ENCODE measurements around the gene KRTDAP. TPM values are rescaled to one million over a fixed set of nuclear protein-coding genes. Genes with fewer than 3 reads are reported as not detected.

KRTDAP gene, protein sequence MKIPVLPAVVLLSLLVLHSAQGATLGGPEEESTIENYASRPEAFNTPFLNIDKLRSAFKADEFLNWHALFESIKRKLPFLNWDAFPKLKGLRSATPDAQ
- polyA plus RNA-seq (2013, experiment 1 of 2): not detected
- 0.12 TPM for polyA plus RNA-seq (2013, experiment 2 of 2)

- no peak for DNase-seq
- 72% methylated on average over 9 of the region's 9 CpGs for WGBS
These were observed at the start of gene KRTDAP for GRCh38 chr19:35490364-35490763. TSS of gene KRTDAP (minus strand) at chr19:35490464. CDS start at chr19:35490442, 22 bp downstream.

GRCh38 chr19:35539850-35540249 is 49.6 kb upstream of the KRTDAP start:
- Histone ChIP-seq H3K23ac (ENCODE audit: low read length in 2 of 2) (no peak overlapping the region), H3K36me3 (ENCODE audit: control insufficient read depth in 1 of 2, insufficient read depth in 2 of 2, low read depth in 1 of 2, low read length in 2 of 2) (peaks cover 20 to 28% of the 10 kb centered on the region in 2 experiments), H3K27ac (ENCODE audit: low read length, poor library complexity, severe bottlenecking) (no peak overlapping the region), H3K79me1 (replicated peaks; ENCODE audit: low read length, poor library complexity, severe bottlenecking) (peaks cover 16% of the 10 kb centered on the region), H4K8ac (ENCODE audit: low read length) (no peak overlapping the region), H3K27me3 (ENCODE audit: control insufficient read depth in 1 of 2, insufficient read depth in 1 of 2, low read length in 2 of 2) (peaks cover 0 to 3% of the 10 kb centered on the region in 2 experiments), H3K9ac (ENCODE audit: low read length) (no peak overlapping the region), H3K4ac (ENCODE audit: low read depth in 1 of 2, low read length in 2 of 2) (no peak overlapping the region), H3K4me2 (ENCODE audit: low read length, poor library complexity, severe bottlenecking) (no peak overlapping the region), H2BK12ac (ENCODE audit: low read length in 2 of 2) (no peak overlapping the region), H2BK5ac (ENCODE audit: low read depth, low read length, poor library complexity, severe bottlenecking) (no peak overlapping the region), H3K4me3 (ENCODE audit: insufficient read depth in 1 of 2, low read depth in 1 of 2, low read length in 2 of 2) (no peak overlapping the region), H3K9me3 (ENCODE audit: control insufficient read depth, low read length) (no peaks in the 10 kb centered on the region), H3K18ac (ENCODE audit: low read depth in 1 of 2, low read length in 2 of 2) (no peak overlapping the region), H2AK5ac (ENCODE audit: low read length, severe bottlenecking) (no peak overlapping the region), H4K91ac (ENCODE audit: low read length) (no peak overlapping the region), H3K4me1 (ENCODE audit: control insufficient read depth, insufficient read depth, low read depth, low read length) (peaks cover 9% of the 10 kb centered on the region), H2BK15ac (ENCODE audit: low read depth, poor library complexity, severe bottlenecking) (no peak overlapping the region), H3K14ac (ENCODE audit: low read length in 2 of 2) (no peak overlapping the region), H2AFZ (ENCODE audit: low read depth, low read length) (no peak overlapping the region), H2BK120ac (ENCODE audit: low read depth, low read length) (no peak overlapping the region)
- no peak for DNase-seq
- WGBS: 97% methylated on average over 12 of the region's 12 CpGs

More at GRCh38 chr19:35490364-35490763, at the start of gene KRTDAP:
- Histone ChIP-seq H3K14ac (ENCODE audit: low read length in 2 of 2) (no peak within 1 kb of the TSS), H2BK5ac (ENCODE audit: low read depth, low read length, poor library complexity, severe bottlenecking) (no peak within 1 kb of the TSS), H3K4me3 (ENCODE audit: insufficient read depth in 1 of 2, low read depth in 1 of 2, low read length in 2 of 2) (no peak within 1 kb of the TSS), H3K9me3 (ENCODE audit: control insufficient read depth, low read length) (no peaks in the 10 kb centered on the region), H4K91ac (ENCODE audit: low read length) (no peak within 1 kb of the TSS), H3K23ac (ENCODE audit: low read length in 2 of 2) (no peak within 1 kb of the TSS), H3K36me3 (ENCODE audit: control insufficient read depth in 1 of 2, insufficient read depth in 2 of 2, low read depth in 1 of 2, low read length in 2 of 2) (no peaks in the 10 kb centered on the region), H3K27me3 (ENCODE audit: control insufficient read depth in 1 of 2, insufficient read depth in 1 of 2, low read length in 2 of 2) (peaks cover 29 to 93% of the 10 kb centered on the region in 2 experiments), H3K79me1 (replicated peaks; ENCODE audit: low read length, poor library complexity, severe bottlenecking) (no peaks in the 10 kb centered on the region), H3K9ac (ENCODE audit: low read length) (no peak within 1 kb of the TSS), H4K8ac (ENCODE audit: low read length) (no peak within 1 kb of the TSS), H3K27ac (ENCODE audit: low read length, poor library complexity, severe bottlenecking) (no peak within 1 kb of the TSS), H3K4ac (ENCODE audit: low read depth in 1 of 2, low read length in 2 of 2) (no peak within 1 kb of the TSS), H3K4me2 (ENCODE audit: low read length, poor library complexity, severe bottlenecking) (no peak within 1 kb of the TSS), H2AFZ (ENCODE audit: low read depth, low read length) (no peak within 1 kb of the TSS), H2BK120ac (ENCODE audit: low read depth, low read length) (no peak within 1 kb of the TSS), H2BK15ac (ENCODE audit: low read depth, poor library complexity, severe bottlenecking) (no peak within 1 kb of the TSS), H3K18ac (ENCODE audit: low read depth in 1 of 2, low read length in 2 of 2) (no peak within 1 kb of the TSS), H2BK12ac (ENCODE audit: low read length in 2 of 2) (no peak within 1 kb of the TSS), H2AK5ac (ENCODE audit: low read length, severe bottlenecking) (no peak within 1 kb of the TSS), H3K4me1 (ENCODE audit: control insufficient read depth, insufficient read depth, low read depth, low read length) (peaks cover 4% of the 10 kb centered on the region)

DNA sequence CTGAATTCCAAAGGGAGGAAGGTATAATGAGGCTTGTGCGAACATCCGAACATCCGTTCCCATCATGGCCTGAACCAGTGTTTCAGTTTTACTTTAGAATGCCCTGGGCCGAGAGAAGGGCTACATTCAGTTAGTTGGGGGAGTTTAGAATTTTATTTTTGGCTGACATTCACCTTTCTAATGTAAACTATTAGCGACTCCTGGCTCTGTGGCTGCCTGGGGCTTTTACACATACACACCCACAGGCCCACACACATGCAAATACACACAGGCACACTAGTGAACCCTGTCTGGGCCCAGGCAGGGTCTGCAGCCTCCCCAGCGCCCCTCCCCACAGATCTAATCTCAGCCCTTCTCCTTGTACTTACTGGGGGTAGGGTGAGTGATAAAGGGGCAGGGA is 49.0 kb upstream of the KRTDAP start:
- Histone ChIP-seq H2BK120ac (ENCODE audit: low read depth, low read length) (no peak overlapping the region), H2BK15ac (ENCODE audit: low read depth, poor library complexity, severe bottlenecking) (no peak overlapping the region), H3K4me3 (ENCODE audit: insufficient read depth in 1 of 2, low read depth in 1 of 2, low read length in 2 of 2) (no peak overlapping the region), H3K36me3 (ENCODE audit: control insufficient read depth in 1 of 2, insufficient read depth in 2 of 2, low read depth in 1 of 2, low read length in 2 of 2) (peaks cover 20 to 28% of the 10 kb centered on the region in 2 experiments), H3K18ac (ENCODE audit: low read depth in 1 of 2, low read length in 2 of 2) (no peak overlapping the region), H3K4me2 (ENCODE audit: low read length, poor library complexity, severe bottlenecking) (no peak overlapping the region), H2BK5ac (ENCODE audit: low read depth, low read length, poor library complexity, severe bottlenecking) (no peak overlapping the region), H3K9ac (ENCODE audit: low read length) (no peak overlapping the region), H3K27ac (ENCODE audit: low read length, poor library complexity, severe bottlenecking) (no peak overlapping the region), H2AK5ac (ENCODE audit: low read length, severe bottlenecking) (no peak overlapping the region), H3K79me1 (replicated peaks; ENCODE audit: low read length, poor library complexity, severe bottlenecking) (peaks cover 10% of the 10 kb centered on the region), H3K4ac (ENCODE audit: low read depth in 1 of 2, low read length in 2 of 2) (no peak overlapping the region), H2BK12ac (ENCODE audit: low read length in 2 of 2) (no peak overlapping the region), H3K4me1 (ENCODE audit: control insufficient read depth, insufficient read depth, low read depth, low read length) (peaks cover 5% of the 10 kb centered on the region), H3K9me3 (ENCODE audit: control insufficient read depth, low read length) (no peaks in the 10 kb centered on the region), H2AFZ (ENCODE audit: low read depth, low read length) (no peak overlapping the region), H4K8ac (ENCODE audit: low read length) (no peak overlapping the region), H4K91ac (ENCODE audit: low read length) (no peak overlapping the region), H3K23ac (ENCODE audit: low read length in 2 of 2) (no peak overlapping the region), H3K27me3 (ENCODE audit: control insufficient read depth in 1 of 2, insufficient read depth in 1 of 2, low read length in 2 of 2) (peaks cover under 1 to 8% of the 10 kb centered on the region in 2 experiments), H3K14ac (ENCODE audit: low read length in 2 of 2) (no peak overlapping the region)
- WGBS: 84% methylated on average over 4 of the region's 6 CpGs
- no peak for DNase-seq

DNA sequence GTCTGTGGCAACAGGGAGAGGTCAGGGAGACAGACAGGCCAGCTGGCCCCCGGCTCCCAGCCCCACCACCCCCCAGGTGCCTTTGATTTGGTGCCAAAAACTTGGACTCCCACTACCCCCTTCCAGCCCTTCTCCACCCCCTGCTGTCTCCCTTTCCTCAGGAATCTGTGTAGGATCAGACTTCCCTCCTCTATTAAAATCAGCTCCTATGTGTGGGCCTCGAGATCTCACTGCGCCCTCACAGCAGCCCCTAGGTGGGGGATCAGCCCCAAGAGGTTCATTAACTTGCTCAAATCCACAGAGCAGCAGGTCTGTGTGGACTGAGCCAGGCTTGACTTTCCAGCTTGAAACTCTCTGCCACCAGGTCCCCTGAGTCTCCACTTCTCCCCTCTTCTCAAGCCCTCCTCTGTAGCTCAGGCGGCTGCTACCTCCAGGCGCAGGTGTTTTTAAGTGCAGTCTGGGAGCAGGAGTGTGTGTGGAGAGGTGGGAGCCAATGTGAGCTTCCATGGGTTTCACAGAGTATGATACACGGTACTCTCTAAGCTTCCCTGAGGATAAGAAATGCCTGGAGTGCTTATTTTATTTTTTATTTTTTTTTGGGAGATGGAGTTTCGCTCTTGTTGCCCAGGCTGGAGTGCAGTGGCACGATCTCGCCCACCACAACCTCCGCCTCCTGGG is 44.7 kb upstream of the KRTDAP start:
- Histone ChIP-seq H3K79me1 (replicated peaks; ENCODE audit: low read length, poor library complexity, severe bottlenecking) (no peaks in the 10 kb centered on the region), H3K4me1 (ENCODE audit: control insufficient read depth, insufficient read depth, low read depth, low read length) (peaks cover 3% of the 10 kb centered on the region), H3K4me3 (ENCODE audit: insufficient read depth in 1 of 2, low read depth in 1 of 2, low read length in 2 of 2) (no peak overlapping the region), H3K36me3 (ENCODE audit: control insufficient read depth in 1 of 2, insufficient read depth in 2 of 2, low read depth in 1 of 2, low read length in 2 of 2) (peaks cover 2% of the 10 kb centered on the region in 2 experiments), H3K9me3 (ENCODE audit: control insufficient read depth, low read length) (no peaks in the 10 kb centered on the region), H3K14ac (ENCODE audit: low read length in 2 of 2) (no peak overlapping the region), H2BK15ac (ENCODE audit: low read depth, poor library complexity, severe bottlenecking) (no peak overlapping the region), H3K27ac (ENCODE audit: low read length, poor library complexity, severe bottlenecking) (no peak overlapping the region), H2BK12ac (ENCODE audit: low read length in 2 of 2) (no peak overlapping the region), H4K8ac (ENCODE audit: low read length) (no peak overlapping the region), H2AFZ (ENCODE audit: low read depth, low read length) (no peak overlapping the region), H3K4ac (ENCODE audit: low read depth in 1 of 2, low read length in 2 of 2) (no peak overlapping the region), H2BK5ac (ENCODE audit: low read depth, low read length, poor library complexity, severe bottlenecking) (no peak overlapping the region), H4K91ac (ENCODE audit: low read length) (no peak overlapping the region), H2BK120ac (ENCODE audit: low read depth, low read length) (no peak overlapping the region), H2AK5ac (ENCODE audit: low read length, severe bottlenecking) (no peak overlapping the region), H3K9ac (ENCODE audit: low read length) (no peak overlapping the region), H3K23ac (ENCODE audit: low read length in 2 of 2) (no peak overlapping the region), H3K4me2 (ENCODE audit: low read length, poor library complexity, severe bottlenecking) (no peak overlapping the region), H3K27me3 (ENCODE audit: control insufficient read depth in 1 of 2, insufficient read depth in 1 of 2, low read length in 2 of 2) (peaks cover 22 to 29% of the 10 kb centered on the region in 2 experiments), H3K18ac (ENCODE audit: low read depth in 1 of 2, low read length in 2 of 2) (no peak overlapping the region)
- no peak for DNase-seq
- 81% methylated on average over 10 of the region's 10 CpGs for WGBS
